GM19023 (cell line): ENCODE measurements around the gene TRIM25.
A peak's percentile ranks its signal among the peaks of the same experiment; 100 is the strongest.

Source experiments
- ATAC-seq: cut with Tn5 transposase; IDR thresholded peaks from one replicate; pipeline ENCODE4 v1.9.1; 2021; ENCODE audit warnings: mild to moderate bottlenecking, moderate library complexity; ENCODE audit not compliant: unreplicated experiment

Gene TRIM25

DNA sequence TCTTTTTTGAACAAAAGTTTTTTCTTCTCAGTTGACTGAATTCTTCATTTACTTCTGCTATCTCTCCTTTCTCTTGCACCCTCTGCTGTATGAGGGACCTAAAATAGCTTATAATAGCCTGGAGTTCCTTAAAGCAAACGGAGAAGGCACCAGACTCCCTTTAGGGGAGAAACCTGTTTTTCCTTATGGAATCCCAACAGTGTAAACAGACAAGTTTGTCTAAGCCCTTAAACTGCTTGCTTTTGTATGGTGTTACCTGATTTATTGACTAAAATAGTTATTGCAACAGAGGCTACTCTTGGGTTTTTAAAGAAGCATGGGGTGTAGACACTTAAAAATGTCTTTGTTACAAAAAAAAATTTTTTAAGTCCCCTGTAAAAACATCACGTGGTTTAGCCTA, 12.9 kb upstream of the TRIM25 start:
- ATAC-seq, result no peak

DNA sequence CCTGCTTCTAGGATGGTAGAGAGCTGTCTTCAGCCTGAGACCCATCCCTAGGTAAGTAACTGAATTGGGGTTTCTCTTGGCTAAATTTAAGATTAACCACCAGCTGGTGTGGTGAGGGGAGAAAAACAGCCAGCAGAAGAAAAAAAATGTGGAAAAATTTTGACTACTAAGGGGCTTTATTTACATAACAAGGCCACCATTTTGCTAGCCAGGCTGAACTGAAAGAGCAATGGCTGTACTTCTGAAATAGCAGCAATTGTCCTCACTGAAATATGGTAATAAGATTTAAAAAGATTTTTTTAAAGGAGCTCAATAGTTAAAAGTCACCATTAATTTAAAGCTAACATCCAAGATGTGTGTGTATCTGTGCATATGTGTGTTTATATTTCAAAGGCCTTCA, 12.4 kb upstream of the TRIM25 start:
- ATAC-seq, result no peak

DNA sequence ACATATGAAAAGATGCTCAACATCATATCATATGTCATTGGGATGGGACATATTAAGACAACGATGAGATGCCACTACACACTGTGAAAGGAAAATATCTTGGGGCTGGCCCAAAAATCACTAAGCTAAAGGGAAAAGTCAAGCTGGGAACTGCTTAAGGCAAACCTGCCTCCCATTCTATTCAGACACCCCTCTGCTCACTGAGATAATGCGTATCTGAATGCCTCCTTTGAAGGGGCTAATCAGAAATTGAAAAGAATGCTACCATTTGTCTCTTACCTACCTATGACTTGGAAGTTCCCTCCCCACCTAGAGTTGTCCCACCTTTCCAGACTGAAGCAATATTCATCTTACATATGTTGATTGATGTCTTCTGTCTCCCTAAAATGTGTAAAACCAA, 11.2 kb upstream of the TRIM25 start:
- ATAC-seq, result no peak

DNA sequence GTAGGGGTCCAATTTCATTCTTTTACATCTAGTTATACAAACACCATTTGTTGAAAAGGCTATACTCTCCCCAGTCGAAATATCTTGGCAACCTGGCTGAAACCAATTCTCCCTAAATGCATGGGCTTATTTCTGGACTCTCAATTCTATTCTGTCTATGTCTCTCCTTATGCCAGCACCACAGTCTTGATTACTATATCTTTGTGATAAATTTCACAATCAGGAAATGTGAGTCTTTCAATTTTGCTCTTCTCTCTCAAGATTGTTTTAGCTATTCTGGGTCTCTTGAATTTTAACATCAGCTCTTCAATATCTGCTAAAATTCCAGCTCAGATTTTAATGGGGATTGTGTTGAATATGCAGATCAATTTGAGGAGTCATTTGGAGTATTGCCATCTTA, 5.9 kb upstream of the TRIM25 start:
- no peak for ATAC-seq

DNA sequence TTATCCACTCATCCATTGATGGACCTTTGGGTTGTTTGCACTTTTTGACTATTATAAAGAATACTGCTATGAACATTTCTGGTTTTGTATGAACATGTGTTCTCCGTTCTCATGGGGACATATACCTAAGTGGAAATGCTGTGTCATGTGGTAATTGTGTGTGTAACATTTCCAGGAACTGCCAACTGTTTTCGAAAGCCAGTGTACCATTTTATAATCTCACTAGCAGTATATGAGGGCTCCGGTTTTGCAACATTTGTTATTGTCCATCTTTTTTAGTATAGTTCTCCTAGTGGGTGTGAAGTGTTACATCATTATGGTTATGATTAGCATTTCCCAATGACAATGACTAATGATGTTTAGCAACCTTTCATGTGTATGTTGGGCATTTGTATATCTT, 5.1 kb upstream of the TRIM25 start:
- ATAC-seq, result no peak

DNA sequence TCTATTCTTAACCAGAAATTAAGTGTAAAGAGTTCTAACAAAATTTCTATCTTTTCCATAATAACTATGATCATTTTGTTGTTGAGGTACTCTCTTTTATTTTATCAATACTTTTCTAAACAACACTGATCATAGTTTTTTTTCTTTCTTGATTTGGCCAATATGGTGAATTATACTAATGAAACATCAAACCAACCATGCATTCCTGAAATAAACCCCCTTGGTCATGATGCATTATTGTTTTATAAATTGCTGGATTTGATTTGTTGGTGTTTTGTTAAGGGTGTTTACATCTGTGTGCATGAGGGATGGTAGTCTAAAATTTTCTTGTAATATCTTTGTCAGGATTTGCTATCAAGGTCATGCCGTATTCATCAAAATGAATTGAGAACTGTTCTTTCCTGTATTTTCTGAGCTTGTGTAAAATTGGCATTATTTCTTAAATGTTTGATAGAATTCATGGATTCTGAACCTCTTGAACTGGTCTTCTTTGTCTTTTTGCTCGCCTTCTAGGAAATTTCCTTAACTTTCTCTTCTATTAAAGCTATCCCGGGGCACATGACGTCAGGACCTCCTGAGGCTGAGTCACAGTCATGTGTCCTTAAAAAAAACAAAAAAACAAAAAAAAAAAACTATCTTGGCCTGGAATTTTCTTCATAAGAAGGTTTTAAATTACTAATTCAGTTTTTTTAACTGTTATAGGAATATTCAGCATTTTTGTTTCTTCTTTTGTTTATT, 3.9 kb upstream of the TRIM25 start:
- no peak for ATAC-seq

DNA sequence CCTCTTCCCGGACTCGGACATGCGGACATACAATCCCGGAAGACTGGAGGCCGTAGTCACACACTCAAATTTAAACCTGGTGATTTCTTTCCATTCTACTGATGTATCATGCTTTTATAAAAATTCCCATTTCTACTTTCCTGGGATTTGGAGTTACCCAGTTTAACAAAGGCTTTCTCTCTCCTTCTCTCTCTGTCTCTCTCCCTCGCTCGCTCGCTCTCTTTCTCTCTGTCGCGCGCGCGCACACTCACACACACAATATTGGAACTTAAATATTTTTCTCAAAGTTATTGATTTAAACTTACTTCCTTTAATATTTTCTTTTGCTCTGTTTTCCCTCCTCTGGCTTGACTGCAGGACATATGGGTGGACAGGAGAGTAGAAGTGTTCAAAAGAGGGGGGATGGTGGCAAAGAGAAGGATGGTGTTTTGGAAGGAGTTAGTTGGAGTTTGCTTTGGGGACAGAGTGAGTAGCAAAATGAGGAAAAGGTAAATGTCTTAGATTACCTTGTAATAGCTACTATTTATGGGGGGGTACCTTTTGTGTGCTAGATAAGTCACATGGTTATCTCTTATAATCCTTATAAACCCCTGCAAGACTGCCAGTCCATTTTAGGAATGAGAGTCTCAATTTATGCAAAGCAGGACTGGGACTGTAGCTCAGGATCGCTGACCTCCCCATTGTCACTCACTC, 878 bp upstream of the TRIM25 start:
- no peak for ATAC-seq

DNA sequence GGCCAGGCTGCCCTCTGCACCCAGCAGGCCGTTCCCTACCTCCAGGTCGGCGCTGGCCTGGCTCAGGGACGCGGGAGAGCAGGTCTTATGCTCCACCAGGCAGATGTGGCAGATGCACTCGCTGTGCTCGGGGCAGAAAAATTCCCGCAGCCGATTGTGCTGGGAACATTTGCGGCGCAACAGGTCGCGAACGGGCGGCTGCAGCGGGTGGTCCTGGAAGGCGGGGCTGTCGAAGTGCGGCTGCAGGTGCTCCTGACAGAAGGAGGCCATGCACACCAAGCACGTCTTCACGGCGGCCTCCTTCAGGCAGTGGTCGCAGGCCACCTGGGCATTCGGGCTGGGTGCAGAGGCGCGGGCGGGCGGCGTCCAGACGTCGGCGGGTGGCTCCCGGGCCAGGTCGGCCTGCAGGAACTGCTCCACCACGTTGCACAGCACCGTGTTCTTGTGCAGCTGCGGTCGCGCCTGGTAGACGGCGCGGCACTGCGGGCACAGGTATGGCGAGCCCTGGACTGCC, 439 bp downstream of the TRIM25 start:
- peak; percentile 37 for ATAC-seq

DNA sequence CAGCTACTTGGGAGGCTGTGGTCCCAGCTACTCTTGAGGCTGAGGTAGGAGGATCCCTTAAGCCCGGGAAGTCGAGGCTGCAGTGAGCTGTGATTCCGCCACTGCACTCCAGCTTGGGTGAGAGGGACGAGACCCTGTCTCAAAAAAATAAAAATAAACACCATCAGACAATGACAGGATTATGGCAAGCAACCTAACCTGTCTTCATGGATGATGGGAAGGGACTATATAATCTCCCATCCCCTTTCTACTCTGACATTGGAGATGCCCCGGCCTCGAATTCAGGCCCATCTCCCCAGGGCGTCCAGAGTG, 893 bp downstream of the TRIM25 start:
- ATAC-seq, result no peak

DNA sequence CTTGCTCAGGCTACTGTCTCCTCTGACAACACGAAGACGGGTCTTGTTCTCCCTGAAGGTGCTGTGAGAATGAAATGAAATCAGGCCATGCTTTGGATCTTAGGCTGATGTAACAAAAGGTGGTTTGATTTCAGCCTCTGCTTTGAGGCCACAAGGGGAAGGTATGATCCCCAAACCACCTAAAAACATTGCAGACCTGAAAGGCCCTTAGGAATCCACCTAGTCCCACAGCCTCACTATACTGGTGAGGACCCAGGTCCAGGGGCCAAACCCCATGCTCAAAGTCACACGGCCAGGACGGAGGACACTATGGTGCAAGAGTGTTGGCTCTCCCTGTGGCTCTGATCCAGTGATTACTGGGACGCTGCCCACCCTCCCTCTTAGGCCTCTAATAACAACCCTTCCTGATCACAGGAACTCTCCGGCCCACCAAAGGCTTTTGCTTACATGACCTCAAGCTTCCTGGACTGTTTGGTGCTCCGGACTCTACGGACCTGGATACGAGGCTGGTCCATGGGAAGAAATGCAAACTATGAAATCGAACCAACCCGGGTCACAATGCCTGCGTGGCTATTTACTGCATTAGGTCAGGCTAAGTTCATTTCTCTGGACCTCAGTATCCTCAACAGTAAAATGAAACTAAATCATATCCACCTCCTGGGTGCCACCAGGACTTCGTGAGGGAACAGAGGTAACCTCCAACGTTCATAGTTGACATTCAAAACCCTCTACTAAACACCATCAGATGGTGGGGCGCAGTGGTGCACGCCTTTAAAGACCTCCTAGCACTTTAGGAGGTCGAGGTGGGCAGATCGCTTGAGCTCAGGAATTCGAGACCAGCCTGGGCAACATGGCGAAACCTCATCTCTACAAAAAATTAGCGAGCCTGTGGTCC, 1.5 kb downstream of the TRIM25 start:
- ATAC-seq, result no peak

DNA sequence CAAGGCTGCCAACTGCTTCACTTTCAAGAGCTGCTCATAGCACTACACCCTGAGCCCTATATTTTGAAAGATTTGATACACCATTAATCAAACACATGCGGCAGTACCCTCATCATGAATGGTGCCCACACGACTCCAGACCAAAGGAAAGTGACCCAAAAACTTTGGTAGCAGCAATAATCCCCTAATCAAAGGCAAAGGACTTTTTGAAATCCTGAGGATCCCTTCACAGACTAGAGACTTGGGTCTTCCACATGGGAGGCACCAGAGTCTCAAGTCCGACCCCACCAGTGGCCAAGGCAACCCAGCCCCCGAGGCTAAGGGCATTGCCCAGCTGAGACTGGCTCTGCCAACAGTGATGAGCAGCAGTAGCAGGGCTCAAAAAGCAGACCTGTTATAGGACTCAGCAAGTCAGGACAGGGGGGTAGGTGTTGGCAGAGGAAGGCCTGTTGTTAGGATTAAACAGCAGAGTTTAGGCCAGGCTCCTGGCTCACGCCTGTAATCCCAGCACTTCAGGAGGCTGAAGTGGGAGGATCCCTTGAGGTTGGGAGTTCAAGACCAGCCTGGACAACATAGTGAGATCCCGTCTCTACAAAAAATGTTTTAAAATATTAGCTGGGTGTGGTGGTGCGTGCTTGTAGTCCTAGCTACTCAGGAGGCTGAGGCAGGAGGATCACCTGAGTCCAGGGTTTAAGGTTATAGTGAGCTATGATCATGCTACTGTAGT, 3.2 kb downstream of the TRIM25 start:
- ATAC-seq, result no peak

DNA sequence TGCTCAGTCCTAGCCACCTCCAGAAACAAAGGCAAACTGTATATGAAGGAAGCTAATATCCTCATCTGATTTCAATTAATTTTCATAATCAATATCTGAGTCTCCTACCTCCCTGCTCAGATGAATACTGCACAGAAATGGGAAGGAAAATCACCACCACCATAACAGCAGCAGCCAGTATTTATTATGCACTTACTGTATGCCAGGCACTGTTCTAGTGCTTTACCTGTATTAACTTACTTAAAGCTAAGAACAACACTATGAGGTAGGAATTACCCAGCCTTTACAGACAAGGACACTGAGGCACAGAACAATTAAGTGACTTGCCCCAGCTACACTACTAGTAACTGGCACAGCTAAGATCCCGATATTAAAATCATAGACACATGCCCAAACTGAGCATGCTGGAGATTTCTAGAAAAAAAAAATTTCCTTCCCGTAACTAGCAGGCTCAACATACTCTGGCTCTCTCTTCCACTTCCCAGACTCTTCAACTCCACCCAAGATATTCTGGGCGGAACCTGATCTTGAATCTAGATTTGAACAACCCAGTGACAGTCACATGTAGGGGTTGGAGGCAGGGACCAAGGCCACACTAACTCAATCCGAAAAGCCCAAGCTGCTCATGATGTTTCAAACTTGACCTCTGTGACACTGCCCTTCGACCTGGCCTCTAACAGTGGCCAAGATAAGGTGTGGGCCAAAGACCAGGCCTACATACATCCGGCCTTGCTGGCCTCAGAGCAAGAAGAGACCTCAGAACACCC, 3.9 kb downstream of the TRIM25 start:
- no peak for ATAC-seq

DNA sequence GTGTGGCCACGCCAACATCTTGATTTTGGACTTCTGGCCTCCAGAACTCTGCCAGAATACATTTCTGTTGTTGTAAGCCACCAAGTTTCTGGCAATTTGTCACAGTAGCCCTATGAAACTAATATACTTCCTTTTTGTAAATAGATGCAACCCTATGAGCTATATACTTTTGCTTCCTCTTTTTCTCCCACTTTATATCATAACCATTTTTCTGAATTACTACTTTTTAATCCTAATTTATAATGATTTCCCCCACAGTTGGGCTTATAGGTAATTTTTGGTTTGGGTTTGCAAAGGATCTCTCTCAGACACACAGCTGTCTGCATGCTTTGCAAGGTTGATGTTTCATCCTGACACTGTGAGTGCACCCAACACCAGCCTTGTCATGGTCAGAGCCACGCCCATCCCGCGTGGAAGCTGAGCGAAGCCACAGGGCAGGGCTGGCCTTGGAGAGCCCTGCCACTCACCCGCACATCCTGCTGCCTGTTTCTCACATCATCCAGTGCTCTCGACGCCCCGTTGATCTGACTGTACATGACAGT, 5.8 kb downstream of the TRIM25 start:
- ATAC-seq, result peak; percentile 84

DNA sequence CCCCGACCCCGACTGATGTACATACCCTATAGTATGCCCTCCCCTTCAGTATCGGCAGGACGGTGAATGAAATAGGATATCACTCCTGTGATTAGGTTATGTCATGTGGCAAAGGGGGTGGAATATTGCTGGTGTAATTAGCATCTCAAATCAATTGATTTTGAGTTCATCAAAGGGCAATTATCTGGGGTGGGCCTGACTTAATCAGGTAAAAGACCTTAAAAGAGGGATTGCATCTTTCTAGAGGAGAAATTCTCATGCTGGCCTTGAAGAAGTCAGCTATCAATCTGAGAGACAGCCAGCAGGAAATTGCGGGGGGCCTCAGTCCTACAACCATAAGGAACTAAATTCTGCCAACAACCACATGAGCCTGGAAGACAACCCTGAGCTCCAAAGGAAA, 10.3 kb downstream of the TRIM25 start:
- ATAC-seq, result no peak

DNA sequence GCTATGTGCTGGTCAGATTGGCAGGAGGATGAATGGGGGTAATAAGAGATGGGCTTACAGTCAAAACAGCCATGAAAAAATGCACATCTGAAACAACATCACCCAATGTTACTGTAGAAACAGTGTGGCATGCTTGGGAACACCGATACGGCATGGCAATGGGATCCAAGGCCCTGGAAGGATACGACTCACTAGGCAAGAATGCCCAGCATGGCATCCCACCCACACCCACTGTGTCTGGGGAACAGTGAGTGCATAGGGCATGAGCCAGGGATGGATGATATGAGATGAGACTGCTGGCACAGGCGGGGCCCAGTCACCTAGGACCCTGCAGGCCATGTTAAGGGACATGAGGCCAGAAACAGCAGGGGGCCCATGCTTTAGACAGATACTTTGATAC, 11.5 kb downstream of the TRIM25 start:
- ATAC-seq, result no peak

DNA sequence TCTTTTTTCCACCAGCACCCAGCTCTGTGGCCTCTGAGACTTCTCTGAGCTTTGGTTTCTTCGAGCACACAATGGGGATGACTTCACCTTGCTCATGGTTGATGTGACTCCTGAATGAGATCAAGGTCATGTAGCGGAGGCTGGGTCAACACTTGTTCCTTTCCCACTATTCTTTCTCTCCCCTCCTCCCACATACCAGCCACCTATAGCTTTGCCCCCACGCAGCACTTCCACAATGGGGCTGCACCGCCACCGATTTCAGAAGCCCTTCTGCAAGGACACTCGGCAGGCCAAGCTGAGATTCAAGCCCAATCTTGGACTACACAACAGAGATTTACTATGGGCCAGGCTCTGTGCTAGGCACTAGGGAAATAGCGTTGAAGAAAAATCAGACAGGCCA, 14.4 kb downstream of the TRIM25 start:
- ATAC-seq, result no peak

DNA sequence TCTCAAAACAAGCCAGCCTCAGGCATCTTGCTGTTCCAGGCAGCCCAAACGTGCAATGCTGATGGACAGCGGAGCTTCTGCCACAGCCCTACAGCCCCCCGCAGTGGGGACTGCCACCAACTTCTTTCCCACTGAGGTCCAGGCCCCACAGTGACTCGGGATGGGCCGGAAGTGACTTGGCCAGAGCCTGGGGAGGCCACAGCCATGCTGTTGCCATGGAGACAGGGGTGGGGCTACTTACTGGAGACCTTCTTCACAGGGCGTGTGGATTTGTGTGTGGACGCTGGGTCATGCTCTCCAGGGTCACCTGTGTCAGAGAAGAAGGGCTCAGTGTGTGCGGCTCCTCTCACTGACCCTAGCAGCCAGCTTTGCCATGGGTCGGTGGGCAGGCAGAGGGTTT, 15.0 kb downstream of the TRIM25 start:
- no peak for ATAC-seq

DNA sequence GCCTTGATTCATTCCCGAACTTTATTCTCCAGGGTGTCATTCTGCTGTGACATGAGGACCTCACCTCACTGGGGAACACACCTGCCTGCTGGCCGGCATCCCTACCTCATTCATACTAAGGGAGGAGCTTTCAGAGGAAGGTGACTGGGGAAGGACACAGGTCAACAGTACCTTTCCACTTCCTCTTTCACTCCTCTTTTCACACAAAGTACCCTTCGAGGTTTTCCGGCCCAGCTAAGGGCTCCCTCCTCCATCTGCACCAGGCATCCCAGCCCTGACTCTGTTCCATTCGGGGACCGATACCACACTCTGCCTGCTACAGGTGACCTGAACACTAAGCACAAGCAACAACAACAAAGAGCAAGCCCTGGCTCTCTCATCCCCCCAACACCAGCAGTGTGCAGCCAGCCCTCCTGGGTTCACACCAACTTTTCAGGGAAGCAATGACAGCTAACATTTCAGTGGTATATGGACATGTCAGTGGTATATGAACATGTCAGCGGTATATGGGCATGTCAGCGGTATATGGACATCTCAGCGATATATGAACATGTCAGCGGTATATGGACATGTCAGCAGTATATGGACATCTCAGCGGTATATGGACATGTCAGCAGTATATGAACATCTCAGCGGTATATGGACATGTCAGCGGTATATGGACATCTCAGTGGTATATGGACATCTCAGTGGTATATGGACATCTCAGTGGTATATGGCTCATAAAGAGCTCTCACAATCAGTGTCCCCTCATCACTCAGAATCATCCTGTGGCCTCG, 16.0 kb downstream of the TRIM25 start:
- peak; percentile 60 for ATAC-seq

DNA sequence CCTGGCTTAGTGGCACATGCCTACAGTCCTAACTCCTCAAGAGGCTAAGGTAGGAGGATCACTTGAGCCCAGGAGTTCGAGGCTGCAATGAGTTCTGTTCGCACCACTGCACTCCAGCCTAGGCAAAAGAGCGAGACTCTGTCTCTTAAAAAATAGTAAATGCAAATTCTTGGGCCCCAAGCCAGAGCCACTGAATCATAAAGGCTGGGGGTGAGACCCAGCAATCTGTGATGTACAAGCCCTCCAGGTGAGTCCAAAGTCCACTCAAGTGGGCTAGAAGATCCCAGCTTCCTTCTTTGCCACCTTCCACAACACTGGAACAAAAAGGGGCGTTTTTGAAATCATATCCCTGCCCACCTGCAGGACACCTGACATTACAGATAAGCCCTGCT, 16.9 kb downstream of the TRIM25 start:
- ATAC-seq, result no peak
